Gastrocnemius medialis (tissue), 4 donors: ENCODE measurements around the gene SCN4B. TPM values are rescaled to one million over a fixed set of nuclear protein-coding genes. Genes with fewer than 3 reads are reported as not detected.
A peak's percentile ranks its signal among the peaks of the same experiment; 100 is the strongest.

ENCODE experiments used
- ATAC-seq, 2 donors: fragments of 150-250 bp; one replicate each; pipeline ENCODE4 v1.9.1; 2016
- DNase-seq, 2 donors: peaks; one replicate each; pipeline ENCODE4 v3.0.0-alpha.2; 2019
- H3K27ac ChIP-seq, 4 donors: fragments of 200-600 bp; sonication (generic); 1 replicate in 1 of 4; 2 replicates in 3 of 4; pipeline ENCODE4 v1.5.1; 2016 to 2018; ENCODE audit warnings: mild to moderate bottlenecking in 2 of 4, moderate library complexity in 1 of 4
- H3K27me3 ChIP-seq, 3 donors: fragments of 200-600 bp; sonication (generic) in 2 of 3; 1 replicate in 1 of 3; 2 replicates in 2 of 3; pipeline versions ENCODE4 v1.5.1 to v1.6.0; 2016 to 2019; ENCODE audit warnings: mild to moderate bottlenecking in 1 of 3, moderate library complexity in 1 of 3
- H3K36me3 ChIP-seq, 2 donors: fragments of 200-600 bp; sonication (generic) in 1 of 2; one replicate each; pipeline ENCODE4 v1.5.1; 2017 to 2018
- H3K4me1 ChIP-seq, 2 donors: fragments of 200-600 bp; sonication (generic) in 1 of 2; one replicate each; pipeline ENCODE4 v1.5.1; 2016 to 2017; ENCODE audit warnings: mild to moderate bottlenecking in 2 of 2
- H3K4me3 ChIP-seq, 4 donors: fragments of 200-600 bp; sonication (generic) in 3 of 4; 1 replicate in 1 of 4; 2 replicates in 3 of 4; pipeline ENCODE4 v1.5.1; 2016 to 2019; ENCODE audit warnings: mild to moderate bottlenecking in 2 of 4
- H3K9me3 ChIP-seq, 3 donors: fragments of 200-600 bp; sonication (generic) in 2 of 3; 1 replicate in 1 of 3; 2 replicates in 2 of 3; pipeline ENCODE4 v1.5.1; 2016 to 2019
- CTCF ChIP-seq, 5 experiments: fragments of 450-650 bp in 3 of 5; fragments of 200-600 bp in 2 of 5; sonication (generic) in 2 of 5; IDR thresholded peaks in 4 of 5; conservative IDR thresholded peaks in 1 of 5; 1 replicate in 4 of 5; 2 replicates in 1 of 5; pipeline ENCODE4 v1.5.1; 2016 to 2019; ENCODE audit warnings: antibody characterized with exemption in 5 of 5, mild to moderate bottlenecking in 3 of 5, moderate library complexity in 3 of 5
- POLR2A ChIP-seq, 2 donors: fragments of 450-650 bp; IDR thresholded peaks; one replicate each; pipeline ENCODE4 v1.6.1; 2017; ENCODE audit warnings: antibody characterized with exemption in 2 of 2, mild to moderate bottlenecking in 2 of 2, moderate library complexity in 2 of 2
- in situ Hi-C, 4 donors: fragments of 200-750 bp; cut with MboI; loops; one replicate each; pipeline versions ENCODE4 v1.15.0 to v1.8.0; 2017; ENCODE audit warnings: low sequenced_read_pairs in 4 of 4
- intact Hi-C: fragments of 100-400 bp; cut with DNase I; formaldehyde crosslinking; loops from one replicate; pipeline ENCODE4 v1.15.1; 2023; ENCODE audit warnings: low total_unique reads
- total RNA-seq, 4 donors: library from RNA; depleted of rRNA; stranded (reverse); fragments of >200 nt; gene quantifications; one replicate each; pipeline versions ENCODE4 v1.1.0 to v1.2.3, GENCODE V29; 2016

SCN4B gene
- total RNA-seq, 4 donors from 2014 or later = 3.5 to 16.3 (median 6.5) TPM

- ATAC-seq = no peak
- in situ Hi-C loops = no loop called here
- intact Hi-C loops = no loop called here
Observed at GRCh38 chr11:118114266-118114665, 38.4 kb downstream of the SCN4B start.

GRCh38 chr11:118112711-118113430 lies 39.8 kb downstream of the SCN4B start:
- no peak for TF ChIP-seq CTCF (IDR thresholded peaks at IDR 0.05 in 4 of 5, conservative IDR thresholded peaks at IDR 0.05 in 1 of 5)
- no peak for TF ChIP-seq POLR2A (IDR thresholded peaks at IDR 0.05)
- no peaks in the 10 kb centered on the region for H3K9me3 ChIP-seq

More at GRCh38 chr11:118114266-118114665, 38.4 kb downstream of the SCN4B start:
- Histone ChIP-seq H3K9me3 (no peaks in the 10 kb centered on the region), H3K4me3 (no peak overlapping the region), H3K27me3 (no peaks in the 10 kb centered on the region), H3K4me1 (peaks cover 0 to 13% of the 10 kb centered on the region in 2 donors), H3K27ac (no peak overlapping the region), H3K36me3 (no peaks in the 10 kb centered on the region)
- no peak for DNase-seq
- no peak for TF ChIP-seq CTCF (IDR thresholded peaks at IDR 0.05 in 4 of 5, conservative IDR thresholded peaks at IDR 0.05 in 1 of 5)
- TF ChIP-seq POLR2A (IDR thresholded peaks at IDR 0.05) = no peak

GRCh38 chr11:118111744-118112035 lies 40.9 kb downstream of the SCN4B start:
- ATAC-seq = no peak
- no peak for DNase-seq
- intact Hi-C loops (no loop called here), in situ Hi-C loops (no loop called here)
- no peak overlapping the region for H3K4me3 ChIP-seq
- H3K9me3 ChIP-seq = no peaks in the 10 kb centered on the region
- H3K36me3 ChIP-seq = no peaks in the 10 kb centered on the region
- no peak overlapping the region for H3K27ac ChIP-seq
- no peak for TF ChIP-seq POLR2A (IDR thresholded peaks at IDR 0.05)
- no peak for TF ChIP-seq CTCF (IDR thresholded peaks at IDR 0.05 in 4 of 5, conservative IDR thresholded peaks at IDR 0.05 in 1 of 5)
- peaks cover 0 to 17% of the 10 kb centered on the region in 2 donors for H3K4me1 ChIP-seq
- no peaks in the 10 kb centered on the region for H3K27me3 ChIP-seq

More at GRCh38 chr11:118112711-118113430, 39.8 kb downstream of the SCN4B start:
- ATAC-seq (no peak), DNase-seq (no peak)
- Histone ChIP-seq H3K27ac (no peak overlapping the region), H3K4me3 (no peak overlapping the region), H3K27me3 (no peaks in the 10 kb centered on the region), H3K36me3 (no peaks in the 10 kb centered on the region), H3K4me1 (peaks cover 0 to 17% of the 10 kb centered on the region in 2 donors)
- intact Hi-C loops = no loop called here
- in situ Hi-C loops = no loop called here

GRCh38 chr11:118111019-118111743 lies 41.4 kb downstream of the SCN4B start:
- H3K36me3 ChIP-seq = no peaks in the 10 kb centered on the region
- H3K9me3 ChIP-seq = no peaks in the 10 kb centered on the region
- H3K27ac ChIP-seq = peak overlapping the region in 1 of 4 donors; percentile 37
- no peaks in the 10 kb centered on the region for H3K27me3 ChIP-seq
- ATAC-seq (peak in 1 of 2 donors; percentile 38), DNase-seq (peak; percentile 23 to 34)
- peaks cover 0 to 17% of the 10 kb centered on the region in 2 donors for H3K4me1 ChIP-seq
- intact Hi-C loops (no loop called here), in situ Hi-C loops (no loop called here)
- TF ChIP-seq CTCF (IDR thresholded peaks at IDR 0.05 in 4 of 5, conservative IDR thresholded peaks at IDR 0.05 in 1 of 5) (no peak), POLR2A (IDR thresholded peaks at IDR 0.05) (no peak)
- H3K4me3 ChIP-seq = no peak overlapping the region
